Lower lobe of right lung (tissue), 2 donors: ENCODE data around the gene HOXB1. TPM values are rescaled to one million over a fixed set of nuclear protein-coding genes. Genes with fewer than 3 reads are reported as not detected.
A peak's percentile ranks its signal among the peaks of the same experiment; 100 is the strongest.

Experiments used
- ATAC-seq, 2 donors: fragments of 200-7000 bp; cut with Tn5 transposase; one replicate each; pipeline ENCODE4 v1.9.1; 2020 to 2022; ENCODE audit warnings: mild to moderate bottlenecking in 2 of 2, moderate library complexity in 2 of 2
- DNase-seq: peaks from one replicate; pipeline ENCODE4 v3.0.0-alpha.2; 2020
- H3K27ac ChIP-seq: fragments of 200-600 bp; one replicate; pipeline ENCODE4 v1.8.0; 2022
- H3K27me3 ChIP-seq: fragments of 200-600 bp; one replicate; pipeline ENCODE4 v1.8.0; 2022; ENCODE audit warnings: low read depth
- H3K36me3 ChIP-seq: fragments of 200-600 bp; one replicate; pipeline ENCODE4 v1.8.0; 2022; ENCODE audit warnings: mild to moderate bottlenecking
- H3K4me1 ChIP-seq: fragments of 200-600 bp; one replicate; pipeline ENCODE4 v1.8.0; 2022
- H3K4me3 ChIP-seq: fragments of 200-600 bp; one replicate; pipeline ENCODE4 v1.8.0; 2022; ENCODE audit warnings: mild to moderate bottlenecking
- H3K9me3 ChIP-seq: fragments of 200-600 bp; one replicate; pipeline ENCODE4 v1.8.0; 2022
- CTCF ChIP-seq: fragments of 200-600 bp; IDR thresholded peaks from one replicate; pipeline ENCODE4 v1.8.0; 2022; ENCODE audit warnings: antibody characterized with exemption, mild to moderate bottlenecking
- intact Hi-C: fragments of 100-400 bp; cut with DNase I; formaldehyde crosslinking; loops from one replicate; pipeline ENCODE4 v1.11.0; 2022
- total RNA-seq: library from RNA; stranded (reverse); fragmentation: NEBNext Ultra II Directional; extraction: Animal tissue kit (Norgen Biotek cat#: 25700); gene quantifications from one replicate; pipeline ENCODE4 v1.2.1, GENCODE V29; 2021
- donor health status: DM: no; HTN: yes; CAD: no; lungs with severe emphysema.

HOXB1 gene
- total RNA-seq, 1 donor from 2014 or later = not detected

- no peaks in the 10 kb centered on the region for H3K9me3 ChIP-seq
- H3K27ac ChIP-seq = peak overlapping the region; percentile 92
- H3K27me3 ChIP-seq = peaks cover 86% of the 10 kb centered on the region
- DNase-seq = no peak
- H3K4me1 ChIP-seq = peaks cover 25% of the 10 kb centered on the region
- TF ChIP-seq CTCF = no peak
- intact Hi-C loops = no loop called here
- peak overlapping the region; percentile 30 for H3K4me3 ChIP-seq
- no peak for ATAC-seq
- no peaks in the 10 kb centered on the region for H3K36me3 ChIP-seq
Observed at GRCh38 chr17:48571826-48572417, 41.1 kb upstream of the HOXB1 start.

- no peak for ATAC-seq
- H3K27ac ChIP-seq = peak overlapping the region; percentile 92
- peaks cover 83% of the 10 kb centered on the region for H3K27me3 ChIP-seq
- H3K4me3 ChIP-seq = peak overlapping the region; percentile 34
- H3K9me3 ChIP-seq = no peaks in the 10 kb centered on the region
- H3K36me3 ChIP-seq = no peaks in the 10 kb centered on the region
- intact Hi-C loops = no loop called here
- TF ChIP-seq CTCF = no peak
- peaks cover 27% of the 10 kb centered on the region for H3K4me1 ChIP-seq
- no peak for DNase-seq
Observed at GRCh38 chr17:48571024-48571818, 40.4 kb upstream of the HOXB1 start.

GRCh38 chr17:48570325-48571023 is 39.7 kb upstream of the HOXB1 start:
- Histone ChIP-seq H3K4me1 (peaks cover 27% of the 10 kb centered on the region), H3K27ac (peak overlapping the region; percentile 92), H3K27me3 (peaks cover 84% of the 10 kb centered on the region), H3K36me3 (no peaks in the 10 kb centered on the region), H3K4me3 (peak overlapping the region; percentile 34), H3K9me3 (no peaks in the 10 kb centered on the region)
- ATAC-seq = no peak
- intact Hi-C loops = no loop called here
- no peak for TF ChIP-seq CTCF
- DNase-seq = no peak

GRCh38 chr17:48569674-48570324 is 39.0 kb upstream of the HOXB1 start:
- TF ChIP-seq CTCF = no peak

GRCh38 chr17:48569240-48569582 is 38.4 kb upstream of the HOXB1 start:
- H3K9me3 ChIP-seq = no peaks in the 10 kb centered on the region
- DNase-seq (no peak), ATAC-seq (no peak)
- H3K4me3 ChIP-seq = peak overlapping the region; percentile 13
- H3K27me3 ChIP-seq = peaks cover 83% of the 10 kb centered on the region
- intact Hi-C loops = no loop called here
- H3K4me1 ChIP-seq = peaks cover 31% of the 10 kb centered on the region
- TF ChIP-seq CTCF = no peak
- peak overlapping the region; percentile 92 for H3K27ac ChIP-seq
- H3K36me3 ChIP-seq = no peaks in the 10 kb centered on the region

More at GRCh38 chr17:48569674-48570324, 39.0 kb upstream of the HOXB1 start:
- Histone ChIP-seq H3K27me3 (peaks cover 84% of the 10 kb centered on the region), H3K4me1 (peaks cover 31% of the 10 kb centered on the region), H3K27ac (peak overlapping the region; percentile 92), H3K36me3 (no peaks in the 10 kb centered on the region), H3K9me3 (no peaks in the 10 kb centered on the region), H3K4me3 (peak overlapping the region; percentile 34)
- no peak for ATAC-seq
- DNase-seq = no peak
- intact Hi-C loops = no loop called here
